Gastrocnemius medialis (tissue), 4 donors: ENCODE results near the gene OTOP3.

Experiments
- POLR2A ChIP-seq, 2 donors: fragments of 450-650 bp; IDR thresholded peaks; one replicate each; pipeline ENCODE4 v1.6.1; 2017; ENCODE audit warnings: antibody characterized with exemption in 2 of 2, mild to moderate bottlenecking in 2 of 2, moderate library complexity in 2 of 2
- TF ChIP-seq, protein P1 (sequence below), 5 experiments: fragments of 450-650 bp in 3 of 5; fragments of 200-600 bp in 2 of 5; sonication (generic) in 2 of 5; IDR thresholded peaks in 4 of 5; conservative IDR thresholded peaks in 1 of 5; 1 replicate in 4 of 5; 2 replicates in 1 of 5; pipeline ENCODE4 v1.5.1; 2016 to 2019; ENCODE audit warnings: antibody characterized with exemption in 5 of 5, mild to moderate bottlenecking in 3 of 5, moderate library complexity in 3 of 5

DNA sequence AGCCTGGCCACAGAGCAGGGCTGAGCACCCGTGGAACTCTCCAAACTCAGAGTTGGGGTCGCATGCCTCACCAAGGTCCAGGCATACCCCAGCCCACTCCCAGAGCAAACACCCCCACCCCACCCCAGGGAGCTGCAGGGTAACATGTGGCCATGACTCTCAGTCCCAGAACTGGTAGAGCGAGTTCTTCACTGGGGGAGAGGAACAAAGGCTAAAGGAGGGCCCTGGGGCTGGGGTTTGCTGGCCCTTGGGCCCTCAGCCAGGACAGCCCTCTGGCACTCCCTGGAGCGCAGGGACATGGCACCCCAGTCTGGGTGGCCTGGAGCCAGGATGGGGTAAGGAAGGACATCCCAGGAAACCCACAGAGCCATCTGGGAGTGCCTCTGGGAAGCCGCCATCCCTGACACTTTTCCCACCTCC lies 32.7 kb downstream of the OTOP3 start:
- no peak for TF ChIP-seq POLR2A (IDR thresholded peaks at IDR 0.05)
- TF ChIP-seq, protein P1, sequence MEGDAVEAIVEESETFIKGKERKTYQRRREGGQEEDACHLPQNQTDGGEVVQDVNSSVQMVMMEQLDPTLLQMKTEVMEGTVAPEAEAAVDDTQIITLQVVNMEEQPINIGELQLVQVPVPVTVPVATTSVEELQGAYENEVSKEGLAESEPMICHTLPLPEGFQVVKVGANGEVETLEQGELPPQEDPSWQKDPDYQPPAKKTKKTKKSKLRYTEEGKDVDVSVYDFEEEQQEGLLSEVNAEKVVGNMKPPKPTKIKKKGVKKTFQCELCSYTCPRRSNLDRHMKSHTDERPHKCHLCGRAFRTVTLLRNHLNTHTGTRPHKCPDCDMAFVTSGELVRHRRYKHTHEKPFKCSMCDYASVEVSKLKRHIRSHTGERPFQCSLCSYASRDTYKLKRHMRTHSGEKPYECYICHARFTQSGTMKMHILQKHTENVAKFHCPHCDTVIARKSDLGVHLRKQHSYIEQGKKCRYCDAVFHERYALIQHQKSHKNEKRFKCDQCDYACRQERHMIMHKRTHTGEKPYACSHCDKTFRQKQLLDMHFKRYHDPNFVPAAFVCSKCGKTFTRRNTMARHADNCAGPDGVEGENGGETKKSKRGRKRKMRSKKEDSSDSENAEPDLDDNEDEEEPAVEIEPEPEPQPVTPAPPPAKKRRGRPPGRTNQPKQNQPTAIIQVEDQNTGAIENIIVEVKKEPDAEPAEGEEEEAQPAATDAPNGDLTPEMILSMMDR (IDR thresholded peaks at IDR 0.05 in 4 of 5, conservative IDR thresholded peaks at IDR 0.05 in 1 of 5) = no peak
